B cell (primary cell): ENCODE results near the gene SIL1.

Experiments used
- CTCF ChIP-seq: fragments of 200-600 bp; IDR thresholded peaks from one replicate; pipeline ENCODE4 v1.8.0; 2022; ENCODE audit warnings: antibody characterized with exemption, mild to moderate bottlenecking
- EZH2 ChIP-seq: IDR thresholded peaks from 2 replicates; pipeline ENCODE4 v1.6.1; 2012; ENCODE audit warnings: borderline replicate concordance, low read depth, mild to moderate bottlenecking, moderate library complexity, low read length; ENCODE audit not compliant: insufficient read depth, poor library complexity, severe bottlenecking

GRCh38 chr5:139185589-139185988 lies 12.6 kb downstream of the SIL1 start:
- TF ChIP-seq CTCF (no peak), EZH2 (no peak)
